Raji (cell line): Measurements from ENCODE around the gene DCST2.

ENCODE experiments used
- POLR2A ChIP-seq: IDR thresholded peaks from 2 replicates; pipeline ENCODE4 v1.6.1; 2011; ENCODE audit warnings: low read depth, low read length, control low read depth; ENCODE audit not compliant: insufficient read depth

The DCST2 gene

GRCh38 chr1:155024315-155024714 is 9.3 kb downstream of the DCST2 start:
- no peak for TF ChIP-seq POLR2A

- TF ChIP-seq POLR2A: no peak
Observed at GRCh38 chr1:155023627-155024026, 10.0 kb downstream of the DCST2 start.

- TF ChIP-seq POLR2A: no peak
Observed at GRCh38 chr1:155022927-155023236, 10.7 kb downstream of the DCST2 start.

GRCh38 chr1:155022136-155022926 is 11.2 kb downstream of the DCST2 start:
- no peak for TF ChIP-seq POLR2A

- no peak for TF ChIP-seq POLR2A
Observed at GRCh38 chr1:155019377-155020245, 14.0 kb downstream of the DCST2 start.

- TF ChIP-seq POLR2A: no peak
Observed at GRCh38 chr1:155018617-155019348, 14.8 kb downstream of the DCST2 start.

- TF ChIP-seq POLR2A: no peak
Observed at GRCh38 chr1:155017946-155018316, 15.7 kb downstream of the DCST2 start.

GRCh38 chr1:155017041-155017945 is 16.3 kb downstream of the DCST2 start:
- 0 out of 2 replicates have a peak, but pooled peaks have one; percentile 36 for TF ChIP-seq POLR2A

- TF ChIP-seq POLR2A: no peak
Observed at GRCh38 chr1:155016231-155016831, 17.2 kb downstream of the DCST2 start.

GRCh38 chr1:155015527-155016230 is 17.9 kb downstream of the DCST2 start:
- no peak for TF ChIP-seq POLR2A

GRCh38 chr1:155014709-155015508 is 18.7 kb downstream of the DCST2 start:
- no peak for TF ChIP-seq POLR2A

- no peak for TF ChIP-seq POLR2A
Observed at GRCh38 chr1:155013632-155014031, 19.9 kb downstream of the DCST2 start.
